GM23338 (cell line): ENCODE results near the gene KCNN3. TPM values are rescaled to one million over a fixed set of nuclear protein-coding genes. Genes with fewer than 3 reads are reported as not detected.

Source experiments
- ATAC-seq: fragments of 200-7000 bp; cut with Tn5 transposase; 3 replicates; pipeline ENCODE4 v1.9.1; 2020
- DNase-seq: peaks from one replicate; pipeline ENCODE4 v3.0.0-alpha.2; 2015; ENCODE audit warnings: low spot score
- H2AFZ ChIP-seq: fragments of 200-600 bp; sonication (generic); 2 replicates; pipeline ENCODE4 v1.8.0; 2016; ENCODE audit warnings: antibody characterized with exemption, mild to moderate bottlenecking, moderate library complexity
- H3F3A ChIP-seq: fragments of 200-600 bp; sonication (generic); replicated peaks from 2 replicates; pipeline ENCODE4 v1.8.0; 2017; ENCODE audit warnings: antibody characterized with exemption, mixed run types, low read depth
- H3K27ac ChIP-seq: fragments of 200-600 bp; sonication (generic); 2 replicates; pipeline ENCODE4 v1.6.1; 2016; ENCODE audit warnings: low read depth
- H3K27me3 ChIP-seq: fragments of 200-600 bp; sonication (generic); 2 replicates; pipeline ENCODE4 v1.8.0; 2016; ENCODE audit warnings: mild to moderate bottlenecking, mixed run types, moderate library complexity; ENCODE audit not compliant: insufficient read depth
- H3K36me3 ChIP-seq: fragments of 200-600 bp; sonication (generic); 2 replicates; pipeline ENCODE4 v1.8.0; 2016; ENCODE audit warnings: mild to moderate bottlenecking; ENCODE audit not compliant: insufficient read depth
- H3K4me1 ChIP-seq: fragments of 200-600 bp; sonication (generic); 2 replicates; pipeline ENCODE4 v1.8.0; 2016; ENCODE audit warnings: mild to moderate bottlenecking, moderate library complexity; ENCODE audit not compliant: insufficient read depth
- H3K4me2 ChIP-seq: fragments of 200-600 bp; sonication (generic); 2 replicates; pipeline ENCODE4 v1.7.1; 2017; ENCODE audit warnings: mixed run types
- H3K4me3 ChIP-seq: fragments of 200-600 bp; sonication (generic); 2 replicates; pipeline ENCODE4 v1.6.1; 2016; ENCODE audit warnings: mixed run types
- H3K79me2 ChIP-seq: fragments of 200-600 bp; sonication (generic); replicated peaks from 2 replicates; pipeline ENCODE4 v1.8.0; 2017; ENCODE audit warnings: mild to moderate bottlenecking; ENCODE audit not compliant: insufficient read depth
- H3K9me2 ChIP-seq: fragments of 200-600 bp; sonication (generic); 2 replicates; pipeline ENCODE4 v1.8.0; 2017; ENCODE audit not compliant: insufficient read depth
- H4K20me1 ChIP-seq: fragments of 200-600 bp; sonication (generic); replicated peaks from 2 replicates; pipeline ENCODE4 v1.8.0; 2017; ENCODE audit warnings: mild to moderate bottlenecking; ENCODE audit not compliant: insufficient read depth
- H3K27ac Mint-ChIP-seq: 2 replicates; pipeline ENCODE4 v1.8.0; 2020; ENCODE audit warnings: inconsistent platforms, mild to moderate bottlenecking, moderate library complexity, mixed read lengths
- H3K27me3 Mint-ChIP-seq: 3 replicates; pipeline ENCODE4 v1.8.0; 2022; ENCODE audit warnings: low read depth, mild to moderate bottlenecking, moderate library complexity, mixed read lengths, inconsistent platforms; ENCODE audit not compliant: insufficient read depth, poor library complexity
- H3K36me3 Mint-ChIP-seq: 3 replicates; pipeline ENCODE4 v1.8.0; 2021; ENCODE audit warnings: low read depth, mild to moderate bottlenecking, inconsistent platforms, moderate library complexity, mixed read lengths
- H3K4me1 Mint-ChIP-seq: 3 replicates; pipeline ENCODE4 v1.8.0; 2020; ENCODE audit warnings: mild to moderate bottlenecking, inconsistent platforms, mixed read lengths
- H3K4me3 Mint-ChIP-seq: 3 replicates; pipeline ENCODE4 v1.8.0; 2021; ENCODE audit warnings: moderate library complexity, mild to moderate bottlenecking, inconsistent platforms, mixed read lengths
- H3K9me3 Mint-ChIP-seq: 3 replicates; pipeline ENCODE4 v1.8.0; 2020; ENCODE audit warnings: moderate library complexity, mild to moderate bottlenecking, inconsistent platforms, mixed read lengths
- CREB1 ChIP-seq: fragments of 250-450 bp; sonication (Bioruptor Pico); IDR thresholded peaks from 2 replicates; pipeline ENCODE4 v1.5.0; 2020; ENCODE audit warnings: low read depth, mild to moderate bottlenecking, moderate library complexity
- CTCF ChIP-seq, 2 experiments: fragments of 200-600 bp in 1 of 2; sonication (generic) in 1 of 2; conservative IDR thresholded peaks; 2 replicates each; pipeline versions ENCODE4 v1.5.1 to v1.6.1; 2016 to 2017; ENCODE audit warnings: antibody characterized with exemption in 2 of 2, low read depth in 2 of 2, mild to moderate bottlenecking in 2 of 2, moderate library complexity in 1 of 2
- ETS1 ChIP-seq: IDR thresholded peaks from 2 replicates; pipeline ENCODE4 v1.6.1; 2016; ENCODE audit warnings: antibody characterized with exemption
- EZH2 ChIP-seq: fragments of 200-600 bp; sonication (generic); IDR thresholded peaks from one replicate; pipeline ENCODE4 v1.8.0; 2017; ENCODE audit warnings: antibody characterized with exemption, mild to moderate bottlenecking, low read depth; ENCODE audit not compliant: unreplicated experiment
- EZH2phosphoT487 ChIP-seq: fragments of 200-600 bp; sonication (generic); IDR thresholded peaks from one replicate; pipeline ENCODE4 v1.8.1; 2018; ENCODE audit warnings: antibody characterized with exemption; ENCODE audit not compliant: unreplicated experiment
- JUNB ChIP-seq: IDR thresholded peaks from one replicate; pipeline ENCODE4 v1.6.1; 2016; ENCODE audit warnings: antibody characterized with exemption; ENCODE audit not compliant: unreplicated experiment
- NANOG ChIP-seq: IDR thresholded peaks from 2 replicates; pipeline ENCODE4 v1.6.1; 2016; ENCODE audit warnings: antibody characterized with exemption, borderline replicate concordance
- POLR2AphosphoS5 ChIP-seq: IDR thresholded peaks from 2 replicates; pipeline ENCODE4 v1.6.1; 2016; ENCODE audit warnings: antibody characterized with exemption, low read depth
- STAT1 ChIP-seq: IDR thresholded peaks from one replicate; pipeline ENCODE4 v1.6.1; 2016; ENCODE audit warnings: antibody characterized with exemption; ENCODE audit not compliant: unreplicated experiment
- ZNF114 ChIP-seq: fragments of 250-450 bp; sonication (Bioruptor Pico); IDR thresholded peaks from 2 replicates; pipeline ENCODE4 v1.5.0; 2020; ENCODE audit warnings: mild to moderate bottlenecking, moderate library complexity
- ZNF331 ChIP-seq: fragments of 250-450 bp; sonication (Bioruptor Pico); IDR thresholded peaks from 2 replicates; pipeline ENCODE4 v1.5.0; 2020; ENCODE audit warnings: low read depth, mild to moderate bottlenecking, moderate library complexity
- ZNF462 ChIP-seq: fragments of 250-450 bp; sonication (Bioruptor Pico); IDR thresholded peaks from 2 replicates; pipeline ENCODE4 v1.5.0; 2020; ENCODE audit warnings: mild to moderate bottlenecking, moderate library complexity
- polyA plus RNA-seq: library from polyadenylated mRNA; unstranded; fragments of >200 nt; fragmentation: Nextera tagmentation; extraction: Ambion mirVana; gene quantifications from 2 replicates; pipeline ENCODE4 v1.2.1, GENCODE V29; 2016
- total RNA-seq: library from RNA; depleted of rRNA; stranded (reverse); fragments of >200 nt; shearing (Covaris generic); gene quantifications from 2 replicates; pipeline ENCODE4 v1.2.3, GENCODE V29; 2014

Gene KCNN3
- total and polyA plus RNA-seq, 2 experiments from 2014 or later, result 1.9 to 3.0 TPM

- ATAC-seq, result no peak
- no peak overlapping the region for H3K4me2 ChIP-seq
- H3F3A ChIP-seq, result no peaks in the 10 kb centered on the region
- H3K9me2 ChIP-seq, result no peaks in the 10 kb centered on the region
- Mint-ChIP-seq H3K27ac (no peak overlapping the region), H3K27me3 (peaks cover 13% of the 10 kb centered on the region), H3K4me1 (peaks cover 30% of the 10 kb centered on the region), H3K4me3 (no peak overlapping the region), H3K9me3 (no peaks in the 10 kb centered on the region), H3K36me3 (no peaks in the 10 kb centered on the region)
- no peaks in the 10 kb centered on the region for H4K20me1 ChIP-seq
- H3K4me1 ChIP-seq, result no peaks in the 10 kb centered on the region
- H3K79me2 ChIP-seq, result no peaks in the 10 kb centered on the region
- H3K27me3 ChIP-seq, result no peaks in the 10 kb centered on the region
- no peak overlapping the region for H2AFZ ChIP-seq
- TF ChIP-seq JUNB, result no peak
- no peak for TF ChIP-seq NANOG
- TF ChIP-seq CREB1 (CRISPR knock-in tag), result no peak
- H3K27ac ChIP-seq, result no peak overlapping the region
- H3K36me3 ChIP-seq, result no peaks in the 10 kb centered on the region
- no peak overlapping the region for H3K4me3 ChIP-seq
- DNase-seq, result no peak
Observed at GRCh38 chr1:154751690-154752089, 118.4 kb downstream of the KCNN3 start.

GRCh38 chr1:154750681-154751665 is 119.1 kb downstream of the KCNN3 start:
- Histone ChIP-seq H3K36me3 (no peaks in the 10 kb centered on the region), H3K4me2 (no peak overlapping the region), H3K9me2 (no peaks in the 10 kb centered on the region), H3K27ac (no peak overlapping the region), H3K79me2 (no peaks in the 10 kb centered on the region), H4K20me1 (no peaks in the 10 kb centered on the region), H3F3A (no peaks in the 10 kb centered on the region), H3K4me3 (no peak overlapping the region), H2AFZ (no peak overlapping the region), H3K4me1 (peaks cover 3% of the 10 kb centered on the region; the same call in 1 of the 2 replicates), H3K27me3 (no peaks in the 10 kb centered on the region)
- Mint-ChIP-seq H3K27ac (no peak overlapping the region), H3K9me3 (no peaks in the 10 kb centered on the region), H3K4me1 (peaks cover 36% of the 10 kb centered on the region), H3K4me3 (no peak overlapping the region), H3K27me3 (peaks cover 14% of the 10 kb centered on the region), H3K36me3 (no peaks in the 10 kb centered on the region)
- DNase-seq (no peak), ATAC-seq (peak; percentile 52)
- TF ChIP-seq CTCF (conservative IDR thresholded peaks at IDR 0.05; ENCODE audit: low read depth in 2 of 2) (no peak), POLR2AphosphoS5 (no peak), EZH2 (no peak), ETS1 (no peak), ZNF331 (CRISPR knock-in tag) (no peak), NANOG (no peak), JUNB (no peak), ZNF462 (CRISPR knock-in tag) (no peak), CREB1 (CRISPR knock-in tag) (no peak), EZH2phosphoT487 (no peak), STAT1 (no peak), ZNF114 (CRISPR knock-in tag) (no peak)
